NCI-H128 (cell line): ENCODE data around the gene CLIC4.
"Not testable (repeated sequence)": the region's sequence is repeated elsewhere in the genome, so short reads cannot be mapped to it uniquely, and the experiment has no call there.

Experiments used
- DNase-seq: peaks from one replicate; lab custom pipeline; 2025; ENCODE audit not compliant: unreplicated experiment; lab: John Stamatoyannopoulos, UW

CLIC4 gene

DNA sequence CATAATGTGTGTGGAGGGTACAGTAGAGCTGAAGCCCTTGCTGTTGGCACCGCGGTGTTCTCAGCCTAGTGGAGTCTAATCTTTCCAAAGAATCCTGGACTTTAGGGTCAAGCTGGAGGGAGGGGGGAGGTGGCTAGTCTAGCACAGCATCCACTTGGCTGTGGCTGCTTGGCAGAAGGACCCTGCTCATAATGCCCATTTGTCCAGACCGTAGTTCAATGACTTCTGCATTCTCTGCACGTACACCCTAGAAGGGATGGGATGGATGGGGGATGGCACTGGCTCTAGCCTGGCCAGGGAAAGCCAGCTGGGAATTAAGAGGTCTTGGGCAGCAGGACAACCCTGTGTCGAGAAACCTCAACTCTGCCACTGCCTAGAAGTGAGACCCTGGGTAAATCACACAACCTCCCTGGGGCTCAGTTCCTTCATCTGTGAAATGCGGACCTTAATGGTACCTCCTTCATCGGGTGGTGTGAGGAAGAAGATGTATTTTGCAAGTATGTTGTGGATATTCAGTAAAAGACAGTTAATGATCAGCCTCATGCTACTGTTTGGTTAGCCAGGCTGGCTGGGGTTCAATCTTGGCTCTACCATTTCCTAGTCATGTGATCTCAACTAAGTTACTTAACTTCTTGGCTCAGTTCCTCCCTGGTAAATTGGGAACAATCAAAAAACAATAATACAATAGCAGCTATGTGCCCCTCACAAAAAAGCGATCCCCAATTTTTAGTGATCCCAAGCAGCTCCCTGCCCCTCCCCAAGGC lies 27.2 kb upstream of the CLIC4 start:
- DNase-seq = no peak

DNA sequence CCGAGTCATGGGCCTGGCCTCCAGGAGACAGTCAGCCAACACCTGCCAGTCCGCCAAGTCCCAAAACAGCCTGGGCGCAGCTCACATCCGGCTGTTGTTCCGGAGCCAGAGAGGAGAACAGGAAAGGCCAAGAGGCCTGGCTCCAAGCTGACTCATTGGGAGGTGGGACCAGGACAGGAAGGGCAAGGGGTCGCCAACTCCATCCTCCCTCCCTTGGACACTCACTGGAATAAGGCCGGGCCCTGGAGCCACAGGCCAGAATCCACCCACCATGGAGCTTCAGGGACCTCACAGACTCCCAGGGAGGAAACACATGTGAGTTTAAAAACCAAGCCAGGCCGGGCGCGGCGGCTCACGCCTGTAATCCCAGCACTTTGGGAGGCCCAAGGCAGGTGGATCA lies 25.1 kb upstream of the CLIC4 start:
- DNase-seq = no peak

- DNase-seq = no peak
Observed at GRCh38 chr1:24721533-24721932, 23.7 kb upstream of the CLIC4 start.

DNA sequence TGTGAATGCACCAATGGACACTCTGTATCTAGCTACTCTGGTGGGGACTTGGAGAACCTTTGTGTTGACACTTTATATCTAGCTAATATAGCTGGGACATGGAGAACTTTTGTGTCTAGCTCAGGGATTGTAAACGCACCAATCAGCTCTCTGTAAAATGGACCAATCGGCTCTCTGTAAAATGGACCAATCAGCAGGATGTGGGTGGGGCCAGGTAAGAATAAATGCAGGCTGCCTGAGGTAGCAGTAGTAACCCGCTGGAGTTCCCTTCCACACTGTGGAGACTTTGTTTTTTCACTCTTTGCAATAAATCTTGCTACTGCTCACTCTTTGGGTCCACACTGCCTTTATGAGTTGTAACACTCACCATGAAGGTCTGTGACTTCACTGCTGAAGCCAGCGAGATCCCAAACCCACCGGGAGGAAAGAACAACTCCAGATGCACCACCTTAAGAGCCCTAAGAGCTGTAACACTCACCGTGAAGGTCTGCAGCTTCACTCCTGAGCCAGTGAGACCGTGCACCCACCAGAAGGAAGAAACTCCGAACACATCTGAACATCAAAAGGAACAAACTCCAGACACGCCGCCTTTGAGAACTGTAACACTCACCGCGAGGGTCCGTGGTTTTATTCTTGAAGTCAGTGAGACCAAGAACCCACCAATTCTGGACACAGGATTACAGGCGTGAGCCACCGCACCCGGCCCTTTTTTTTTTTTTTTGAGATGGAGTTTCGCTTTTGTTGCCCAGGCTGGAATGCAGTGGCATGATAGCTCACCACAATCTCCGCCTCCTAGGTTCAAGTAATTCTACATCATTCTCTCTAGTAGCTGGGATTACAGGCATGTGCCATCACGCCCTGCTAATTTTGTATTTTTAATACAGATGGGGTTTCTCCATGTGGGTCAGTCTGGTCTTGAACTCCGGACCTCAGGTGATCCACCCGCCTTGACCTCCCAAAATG lies 22.9 kb upstream of the CLIC4 start:
- not testable (repeated sequence) for DNase-seq

DNA sequence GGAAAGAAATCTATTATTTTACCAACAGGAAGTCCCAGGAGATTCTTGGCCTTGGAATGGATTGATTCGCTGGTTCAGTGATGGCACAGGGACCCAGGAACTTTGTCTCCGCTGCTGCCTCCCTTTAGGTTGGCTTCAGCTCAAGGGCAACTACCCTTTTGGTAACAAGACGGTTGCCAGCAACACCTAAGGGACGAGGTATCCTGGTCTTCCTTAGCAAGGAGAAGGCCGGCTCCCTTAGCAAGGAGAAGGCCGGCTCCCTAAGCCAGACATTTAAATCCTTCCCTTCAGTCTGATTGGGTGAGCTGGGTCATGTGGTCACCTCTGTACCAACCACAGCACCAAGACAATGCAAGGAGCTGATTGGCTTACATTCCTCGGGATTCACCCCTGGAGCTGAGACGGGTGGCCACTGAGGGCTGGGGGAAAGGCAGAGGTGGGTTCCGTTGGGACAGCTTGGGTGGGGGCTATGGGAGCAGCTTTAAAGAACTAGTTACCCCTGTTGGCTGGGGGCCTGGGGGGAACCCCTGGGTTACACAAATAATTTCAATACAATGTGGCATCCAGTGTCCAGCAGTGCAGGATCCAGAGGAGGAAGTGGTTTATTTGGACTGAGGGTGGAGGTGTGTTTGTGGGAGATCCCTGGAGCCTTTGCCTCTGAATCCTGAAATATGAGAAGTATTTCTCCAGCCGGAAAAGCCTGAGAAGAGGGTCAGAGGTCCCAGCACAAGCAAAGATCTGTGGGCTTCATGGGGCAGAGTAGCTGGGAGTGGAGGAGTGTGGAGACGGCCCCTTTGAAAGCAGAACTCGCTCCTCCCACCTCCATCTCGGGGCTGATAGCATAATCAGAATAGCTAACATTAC lies 20.7 kb upstream of the CLIC4 start:
- DNase-seq = no peak

DNA sequence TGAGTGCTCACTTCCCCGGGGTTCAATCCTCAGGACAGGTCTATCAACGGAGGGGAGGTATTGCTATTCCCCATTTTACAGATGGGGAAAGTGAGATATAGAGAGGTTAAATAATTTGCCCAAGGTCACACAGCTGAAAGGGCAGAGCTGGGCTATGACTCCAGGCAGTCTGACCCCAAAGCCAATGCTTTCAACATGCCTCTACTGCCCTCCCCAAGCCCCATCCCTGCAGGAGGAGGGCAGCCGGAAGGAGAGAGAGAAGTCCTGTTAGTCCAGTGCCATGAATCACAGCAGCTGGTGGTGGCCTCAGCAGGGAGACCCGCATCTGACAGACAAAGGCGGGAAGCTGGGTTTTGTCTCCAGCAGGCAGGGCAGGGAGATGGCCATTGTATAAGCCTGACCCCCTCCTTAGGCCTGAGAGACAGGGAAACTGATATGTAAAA lies 20.0 kb upstream of the CLIC4 start:
- DNase-seq = no peak

DNA sequence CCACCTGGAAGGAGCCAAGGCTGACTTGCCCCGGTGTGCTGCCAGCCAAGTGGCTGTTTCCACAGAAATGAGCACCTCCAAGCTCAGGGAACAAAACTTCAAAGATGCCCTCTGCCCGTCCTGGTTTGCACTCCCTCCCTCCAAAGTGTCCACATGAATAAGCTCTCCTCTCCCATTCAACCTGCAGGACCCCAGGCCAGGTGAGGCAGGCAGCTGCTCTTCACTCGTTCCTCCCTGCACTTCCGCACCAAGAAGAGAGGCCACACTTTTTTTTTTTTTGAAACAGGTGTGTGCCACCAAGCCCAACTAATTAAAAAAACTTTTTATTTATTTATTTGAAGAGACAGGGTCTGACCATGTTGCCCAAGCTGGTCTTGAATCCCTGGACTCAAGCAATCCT lies 18.5 kb upstream of the CLIC4 start:
- DNase-seq = no peak

GRCh38 chr1:24727501-24728216 lies 17.6 kb upstream of the CLIC4 start:
- no peak for DNase-seq

- DNase-seq = no peak
Observed at GRCh38 chr1:24728982-24729381, 16.3 kb upstream of the CLIC4 start.

- no peak for DNase-seq
Observed at GRCh38 chr1:24732186-24732885, 12.9 kb upstream of the CLIC4 start.

DNA sequence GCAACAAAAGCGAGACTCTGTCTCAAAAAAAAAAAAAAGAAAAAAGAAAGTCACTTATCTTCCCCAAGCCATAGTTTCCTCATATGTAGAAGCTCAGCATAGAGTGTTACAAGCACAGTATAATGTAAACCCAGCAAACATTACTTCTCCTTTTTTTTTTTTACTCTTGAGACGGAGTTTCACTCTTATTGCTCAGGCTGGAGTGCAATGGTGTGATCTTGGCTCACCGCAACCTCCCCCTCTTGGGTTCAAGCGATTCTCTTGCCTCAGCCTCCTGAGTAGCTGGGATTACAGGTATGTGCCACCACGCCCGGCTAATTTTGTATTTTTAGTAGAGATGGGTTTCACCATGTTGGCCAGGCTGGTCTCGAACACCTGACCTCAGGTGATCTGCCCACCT lies 11.9 kb upstream of the CLIC4 start:
- DNase-seq = not testable (repeated sequence)

DNA sequence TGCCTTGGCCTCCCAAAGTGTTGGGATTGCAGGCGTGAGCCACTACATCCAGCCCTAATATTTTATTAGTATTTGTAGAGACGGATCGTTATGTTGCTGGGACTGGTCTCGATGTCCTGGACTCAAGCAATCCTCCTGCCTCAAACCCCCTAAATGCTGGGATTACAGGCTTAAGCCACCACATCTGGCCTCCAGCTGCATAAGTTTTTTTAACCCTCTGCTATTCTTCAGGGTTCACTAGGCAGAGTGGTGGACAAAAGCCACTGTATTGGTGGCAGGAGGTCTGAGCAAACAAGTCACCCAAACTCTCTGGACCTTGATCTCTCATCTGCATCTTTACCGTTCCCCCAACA lies 10.1 kb upstream of the CLIC4 start:
- no peak for DNase-seq

DNA sequence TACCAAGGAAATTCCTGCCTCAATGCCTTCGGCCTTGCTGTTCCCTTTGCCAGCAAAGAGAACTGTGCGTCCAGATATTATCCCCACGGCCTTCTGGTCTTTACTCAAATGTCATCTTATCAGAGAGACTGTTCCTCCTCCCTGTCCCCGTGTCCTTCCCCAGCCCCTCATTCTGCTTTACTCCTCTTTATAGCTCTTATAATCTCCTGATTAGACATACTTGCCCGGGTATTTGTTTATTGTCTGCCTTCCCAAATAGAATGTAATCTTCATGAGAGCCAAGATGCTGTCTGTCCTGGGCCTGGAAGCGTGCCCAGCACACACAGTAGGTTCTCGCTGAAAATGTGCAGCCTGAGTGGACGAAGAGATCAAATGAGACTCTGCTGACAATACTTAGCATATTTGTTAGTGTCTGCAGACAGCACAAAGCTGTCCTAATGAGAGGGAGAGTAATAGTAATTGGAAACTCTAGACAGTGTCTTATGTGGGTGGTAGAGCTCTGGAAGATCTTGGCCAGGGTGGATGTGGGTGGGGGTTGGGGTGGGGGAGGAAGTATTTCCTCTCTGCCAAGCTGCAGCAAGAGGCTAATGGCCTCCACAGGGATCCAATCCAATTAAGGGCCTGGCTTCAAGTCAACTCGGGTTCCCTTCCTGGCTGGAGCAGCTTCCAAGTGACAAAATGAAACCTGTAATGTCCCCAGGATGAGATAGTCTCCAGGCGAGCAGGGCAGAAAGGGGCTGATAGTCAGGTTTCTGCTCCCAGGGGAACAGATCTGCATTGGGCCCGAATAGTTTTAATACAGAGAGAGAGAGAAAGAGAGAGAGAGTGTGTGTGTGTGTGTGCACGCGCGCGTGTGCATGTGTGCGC lies 9.5 kb upstream of the CLIC4 start:
- peak; percentile 53 for DNase-seq

DNA sequence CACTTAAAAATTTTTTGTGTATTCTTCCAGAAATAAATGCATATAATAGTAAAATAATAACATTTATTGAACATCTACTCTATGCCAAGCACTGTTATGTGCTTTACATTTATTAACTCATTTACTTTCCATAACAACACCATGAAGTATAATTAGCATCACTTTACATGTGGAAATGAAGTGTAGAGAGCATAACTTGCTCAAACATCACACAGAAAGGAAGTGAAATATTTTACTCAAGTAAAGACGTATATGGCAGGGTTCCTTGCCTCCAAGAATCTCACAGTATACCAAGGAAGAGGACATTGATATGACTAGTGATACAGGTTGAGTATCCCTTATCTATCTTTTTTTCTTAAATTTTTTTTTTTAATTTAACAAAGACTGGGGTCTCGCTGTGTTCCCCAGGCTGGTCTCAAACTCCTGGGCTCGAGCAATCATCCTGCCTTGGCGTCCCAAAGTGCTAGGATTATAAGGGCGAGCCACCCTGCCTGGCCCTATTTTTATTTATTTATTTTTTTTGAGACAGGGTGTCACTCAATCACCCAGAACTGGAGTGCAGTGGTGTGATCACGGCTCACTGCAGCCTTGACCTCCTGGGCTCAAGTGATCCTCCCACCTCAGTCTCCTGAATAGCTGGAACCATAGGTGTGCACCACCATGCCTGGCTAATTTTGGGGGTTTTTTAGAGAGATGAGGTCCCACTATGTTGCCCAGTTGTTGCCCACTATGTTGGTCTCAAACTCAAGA lies 7.7 kb upstream of the CLIC4 start:
- DNase-seq = no peak

GRCh38 chr1:24739241-24739640 lies 6.0 kb upstream of the CLIC4 start:
- DNase-seq = no peak

DNA sequence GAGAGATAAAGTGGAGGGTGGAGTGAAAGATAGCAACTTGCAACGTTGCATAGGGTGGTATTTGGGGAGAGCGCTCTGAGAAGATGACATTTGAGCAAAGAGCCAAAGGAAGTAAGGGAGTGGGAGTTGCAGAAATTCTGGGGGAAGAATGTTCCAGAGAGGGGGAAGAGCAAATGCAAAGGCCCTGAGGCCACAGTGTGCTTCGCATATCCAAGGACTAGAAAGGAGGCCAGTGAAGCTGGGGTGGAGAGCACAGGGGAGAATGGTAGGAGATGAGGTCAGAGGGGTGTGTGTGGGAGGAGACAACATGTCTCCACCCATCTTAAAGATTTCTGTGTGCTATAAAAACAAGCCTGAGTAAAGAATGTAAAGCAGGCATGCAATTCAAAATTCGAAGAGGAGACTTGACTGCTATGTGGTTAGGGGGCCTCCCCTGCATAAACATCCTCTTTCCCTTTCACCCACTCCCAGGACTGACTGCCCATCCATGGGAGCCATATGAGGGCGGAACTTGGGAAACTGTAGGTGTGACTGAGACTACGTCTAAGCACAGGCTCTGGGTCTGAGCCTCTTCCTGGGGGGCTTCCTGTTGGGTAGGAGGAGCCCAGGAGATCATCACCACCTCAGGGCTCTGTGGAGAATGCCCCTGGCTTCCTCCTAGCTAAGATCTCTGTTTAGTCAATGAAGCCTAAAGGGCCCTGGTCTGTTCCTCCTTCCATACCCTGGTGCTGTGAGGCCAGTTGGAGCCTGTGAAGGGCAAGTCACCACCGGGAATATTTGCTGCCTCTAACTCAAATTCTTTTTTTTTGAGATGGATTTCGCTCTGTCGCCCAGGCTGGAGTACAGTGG lies 2.9 kb upstream of the CLIC4 start:
- DNase-seq = no peak

DNA sequence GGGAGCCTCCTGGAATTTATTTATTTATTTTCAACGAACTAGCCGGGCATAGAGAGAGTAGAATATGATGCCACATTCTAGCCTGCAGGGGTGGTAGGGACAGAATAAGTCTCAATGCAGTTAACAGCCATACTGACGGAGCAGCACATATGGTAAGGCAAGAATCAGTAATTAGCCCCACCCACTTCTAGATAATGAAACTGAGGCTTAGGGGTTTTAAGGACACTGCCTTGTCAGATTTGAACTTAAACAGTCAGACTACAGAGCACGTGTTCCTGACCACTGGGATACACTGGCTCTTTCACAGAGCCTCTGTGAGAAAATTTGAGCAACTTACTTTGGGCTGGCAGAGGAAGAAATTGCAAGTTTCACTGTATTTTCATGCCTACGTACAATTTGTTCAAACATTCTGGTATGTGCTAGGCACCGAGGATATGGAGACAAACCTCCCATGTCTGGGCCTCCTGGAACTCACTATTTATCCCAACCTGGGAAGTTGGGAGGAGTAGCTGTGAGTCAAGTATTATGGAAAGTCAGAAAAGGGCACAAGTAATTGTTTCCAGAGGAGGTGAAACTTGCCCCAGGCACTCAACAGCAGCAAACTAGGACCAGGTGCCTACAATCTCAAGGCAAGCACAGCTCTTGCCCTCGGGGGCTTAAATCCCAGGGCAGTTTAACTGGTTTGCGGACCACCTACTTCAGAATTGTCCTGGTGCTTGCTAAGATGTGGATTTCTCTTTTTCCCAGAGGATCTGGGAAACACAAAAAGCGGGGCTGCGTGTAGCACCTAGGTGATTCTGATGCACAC lies 1.6 kb upstream of the CLIC4 start:
- DNase-seq = no peak
